ENCODE results near the gene P3H1. TPM values are rescaled to one million over a fixed set of nuclear protein-coding genes. Genes with fewer than 3 reads are reported as not detected.

Gene P3H1
- total RNA-seq, 1 experiment from 2014 or later, result 27.9 TPM

GRCh38 chr1:42738678-42739226, 28.1 kb downstream of the P3H1 start:
- CTCF ChIA-PET, result interaction anchor here (0.7 kb wide), 1 partner anchor 578 kb away, joined by 3 read pairs; no protein-coding TSS in a partner anchor
- H3K27ac Mint-ChIP-seq (ENCODE audit: unreplicated experiment), result no peak overlapping the region

GRCh38 chr1:42737986-42738677, 28.7 kb downstream of the P3H1 start:
- H3K4me3 Mint-ChIP-seq (ENCODE audit: low read depth, unreplicated experiment), result no peak overlapping the region
- DNase-seq, result no peak
- no peaks in the 10 kb centered on the region for H3K9me3 Mint-ChIP-seq (ENCODE audit: low read depth, unreplicated experiment)
- no peak for TF ChIP-seq CTCF (IDR thresholded peaks at IDR 0.05; ENCODE audit: unreplicated experiment)
- H3K27ac Mint-ChIP-seq (ENCODE audit: unreplicated experiment), result no peak overlapping the region
- no TSS peak for BruUV-seq (replicated peaks)
- H3K36me3 Mint-ChIP-seq (ENCODE audit: insufficient read depth, unreplicated experiment), result no peaks in the 10 kb centered on the region
- H3K27me3 Mint-ChIP-seq (ENCODE audit: unreplicated experiment), result peaks cover 5% of the 10 kb centered on the region
- CTCF ChIA-PET, result interaction anchor here (0.6 to 0.7 kb wide), 2 partner anchors 10 to 577 kb away, joined by 3 read pairs; no protein-coding TSS in a partner anchor
- intact Hi-C loops (cut with micrococcal nuclease; ENCODE audit: unreplicated experiment), result no loop called here
- H3K4me1 Mint-ChIP-seq (ENCODE audit: low read depth, unreplicated experiment), result no peaks in the 10 kb centered on the region

More at GRCh38 chr1:42738678-42739226, 28.1 kb downstream of the P3H1 start:
- Mint-ChIP-seq H3K4me3 (ENCODE audit: low read depth, unreplicated experiment) (no peak overlapping the region), H3K4me1 (ENCODE audit: low read depth, unreplicated experiment) (no peaks in the 10 kb centered on the region), H3K27me3 (ENCODE audit: unreplicated experiment) (peaks cover 11% of the 10 kb centered on the region), H3K36me3 (ENCODE audit: insufficient read depth, unreplicated experiment) (no peaks in the 10 kb centered on the region), H3K9me3 (ENCODE audit: low read depth, unreplicated experiment) (no peaks in the 10 kb centered on the region)
- TF ChIP-seq CTCF (IDR thresholded peaks at IDR 0.05; ENCODE audit: unreplicated experiment), result no peak
- no peak for DNase-seq
- no TSS peak for BruUV-seq (replicated peaks)
- intact Hi-C loops (cut with micrococcal nuclease; ENCODE audit: unreplicated experiment), result no loop called here

- H3K4me1 Mint-ChIP-seq (ENCODE audit: low read depth, unreplicated experiment), result no peaks in the 10 kb centered on the region
- intact Hi-C loops (cut with micrococcal nuclease; ENCODE audit: unreplicated experiment), result no loop called here
- H3K36me3 Mint-ChIP-seq (ENCODE audit: insufficient read depth, unreplicated experiment), result no peaks in the 10 kb centered on the region
- H3K4me3 Mint-ChIP-seq (ENCODE audit: low read depth, unreplicated experiment), result no peak overlapping the region
- TF ChIP-seq CTCF (IDR thresholded peaks at IDR 0.05; ENCODE audit: unreplicated experiment), result no peak
- no peaks in the 10 kb centered on the region for H3K27me3 Mint-ChIP-seq (ENCODE audit: unreplicated experiment)
- H3K27ac Mint-ChIP-seq (ENCODE audit: unreplicated experiment), result no peak overlapping the region
- no TSS peak for BruUV-seq (replicated peaks)
- DNase-seq, result peak; percentile 43
- H3K9me3 Mint-ChIP-seq (ENCODE audit: low read depth, unreplicated experiment), result no peaks in the 10 kb centered on the region
- CTCF ChIA-PET, result interaction anchor here (0.6 kb wide), 2 partner anchors 11 to 29 kb away, joined by 3 to 4 read pairs; no protein-coding TSS in a partner anchor
Observed at GRCh38 chr1:42737257-42737656, 29.6 kb downstream of the P3H1 start.

- no TSS peak for BruUV-seq (replicated peaks)
- H3K4me3 Mint-ChIP-seq (ENCODE audit: low read depth, unreplicated experiment), result no peak overlapping the region
- TF ChIP-seq CTCF (IDR thresholded peaks at IDR 0.05; ENCODE audit: unreplicated experiment), result no peak
- intact Hi-C loops (cut with micrococcal nuclease; ENCODE audit: unreplicated experiment), result no loop called here
- H3K36me3 Mint-ChIP-seq (ENCODE audit: insufficient read depth, unreplicated experiment), result no peaks in the 10 kb centered on the region
- no peaks in the 10 kb centered on the region for H3K9me3 Mint-ChIP-seq (ENCODE audit: low read depth, unreplicated experiment)
- CTCF ChIA-PET, result interaction anchor here (0.6 to 1.0 kb wide), 2 partner anchors 29 to 30 kb away, joined by 4 to 8 read pairs; partner anchors contain the start of genes C1orf50 and P3H1
- no peaks in the 10 kb centered on the region for H3K4me1 Mint-ChIP-seq (ENCODE audit: low read depth, unreplicated experiment)
- no peak overlapping the region for H3K27ac Mint-ChIP-seq (ENCODE audit: unreplicated experiment)
- no peaks in the 10 kb centered on the region for H3K27me3 Mint-ChIP-seq (ENCODE audit: unreplicated experiment)
- no peak for DNase-seq
Observed at GRCh38 chr1:42736571-42737200, 30.1 kb downstream of the P3H1 start.

All from Calu3 (cell line).